ENCODE measurements around the gene MARCHF5.

- TF ChIP-seq POLR2AphosphoS5 (IDR thresholded peaks at IDR 0.05) (no peak), CTCF (IDR thresholded peaks at IDR 0.05) (no peak), POLR2A (IDR thresholded peaks at IDR 0.05) (no peak)
Observed at GRCh38 chr10:92313750-92314149, 22.8 kb downstream of the MARCHF5 start.
